Testis (tissue), 3 donors: ENCODE results near the gene ACE. TPM values are rescaled to one million over a fixed set of nuclear protein-coding genes. Genes with fewer than 3 reads are reported as not detected.

Experiments
- DNase-seq: peaks from one replicate; pipeline ENCODE4 v3.0.0-alpha.2; 2019
- H3K27ac ChIP-seq, 2 donors: fragments of 200-600 bp; sonication (generic); one replicate each; pipeline ENCODE4 v1.5.1; 2019
- H3K27me3 ChIP-seq: fragments of 200-600 bp; sonication (generic); one replicate; pipeline ENCODE4 v1.5.1; 2019
- H3K36me3 ChIP-seq: fragments of 200-600 bp; sonication (generic); one replicate; pipeline ENCODE4 v1.5.1; 2017; ENCODE audit warnings: low read depth; ENCODE audit errors: missing control alignments
- H3K4me1 ChIP-seq: fragments of 200-600 bp; sonication (generic); one replicate; pipeline ENCODE4 v1.5.1; 2019
- H3K4me3 ChIP-seq, 2 donors: fragments of 200-600 bp; sonication (generic); one replicate each; pipeline ENCODE4 v1.5.1; 2017 to 2019
- H3K9me3 ChIP-seq: fragments of 200-600 bp; sonication (generic); one replicate; pipeline ENCODE4 v1.5.1; 2017
- CTCF ChIP-seq, 3 experiments: fragments of 450-650 bp in 2 of 3; fragments of 200-600 bp in 1 of 3; sonication (generic) in 1 of 3; IDR thresholded peaks; one replicate each; pipeline ENCODE4 v1.5.1; 2016 to 2019; ENCODE audit warnings: antibody characterized with exemption in 3 of 3, mild to moderate bottlenecking in 2 of 3, moderate library complexity in 1 of 3
- POLR2A ChIP-seq: fragments of 450-650 bp; IDR thresholded peaks from one replicate; pipeline ENCODE4 v1.6.1; 2017; ENCODE audit warnings: antibody characterized with exemption, mild to moderate bottlenecking, moderate library complexity
- WGBS, 2 donors: methylation state at CpG; one replicate each; pipeline ENCODE4 v1.1.5; 2018; 5-methylcytosine and 5-hydroxymethylcytosine counted together
- intact Hi-C: fragments of 100-400 bp; cut with DNase I; formaldehyde crosslinking; loops from one replicate; pipeline ENCODE4 v1.15.1; 2023; ENCODE audit warnings: low total_unique reads
- polyA plus RNA-seq: library from polyadenylated mRNA; stranded (reverse); fragments of 350-450 nt; fragmentation: Illumina TruSeq; extraction: RNeasy Lipid Tissue Mini Kit (QIAGEN cat#74804); gene quantifications from one replicate; pipeline ENCODE4 v1.2.3, GENCODE V29; 2014; ENCODE audit warnings: low read depth, low replicate concordance; ENCODE audit not compliant: insufficient read depth
- total RNA-seq, 2 donors: library from RNA; depleted of rRNA; stranded (reverse); fragments of >200 nt; gene quantifications; one replicate each; pipeline ENCODE4 v1.2.3, GENCODE V29; 2016

The ACE gene
- total and polyA plus RNA-seq, 3 donors from 2014 or later, result 87.8 to 216 (median 174) TPM

GRCh38 chr17:63474586-63475460 is 2.0 kb upstream of the ACE start:
- intact Hi-C loops, result loop anchor here (10.0 kb wide), 1 partner anchor 60 kb away; no protein-coding TSS in a partner anchor
- Histone ChIP-seq H3K4me1 (peaks cover 32% of the 10 kb centered on the region), H3K27me3 (no peaks in the 10 kb centered on the region), H3K4me3 (no peak overlapping the region), H3K9me3 (no peaks in the 10 kb centered on the region), H3K27ac (peak overlapping the region; percentile 34 to 69), H3K36me3 (no peaks in the 10 kb centered on the region)
- TF ChIP-seq CTCF (IDR thresholded peaks at IDR 0.05), result no peak
- no peak for TF ChIP-seq POLR2A
- no peak for DNase-seq
- WGBS, 2 donors, result 39 to 55% methylated on average over 9 to 10 of the region's 10 CpGs

- Histone ChIP-seq H3K27ac (peak overlapping the region in 1 of 2 donors; percentile 69), H3K27me3 (no peaks in the 10 kb centered on the region), H3K4me3 (peak overlapping the region; percentile 49 to 59), H3K36me3 (no peaks in the 10 kb centered on the region), H3K9me3 (no peaks in the 10 kb centered on the region), H3K4me1 (peaks cover 32% of the 10 kb centered on the region)
- no peak for DNase-seq
- TF ChIP-seq CTCF (IDR thresholded peaks at IDR 0.05), result no peak
- TF ChIP-seq POLR2A, result no peak
- intact Hi-C loops, result loop anchor here (10.0 kb wide), 1 partner anchor 59 kb away; no protein-coding TSS in a partner anchor
- WGBS, 2 donors, result 47 to 49% methylated on average over 18 to 28 of the region's 28 CpGs
Observed at GRCh38 chr17:63475491-63476412, 1.1 kb upstream of the ACE start.

GRCh38 chr17:63476459-63476853 is 405 bp upstream of the ACE start:
- Histone ChIP-seq H3K36me3 (no peaks in the 10 kb centered on the region), H3K9me3 (no peaks in the 10 kb centered on the region), H3K27me3 (no peaks in the 10 kb centered on the region), H3K4me1 (peaks cover 32% of the 10 kb centered on the region), H3K27ac (no peak overlapping the region), H3K4me3 (peak overlapping the region; percentile 49 to 59)
- 11% methylated on average over 24 of the region's 36 CpGs; no CpG with 5 or more reads in 1 of the 2 donors for WGBS, 2 donors
- intact Hi-C loops, result loop anchor here (10.0 kb wide), 1 partner anchor 58 kb away; no protein-coding TSS in a partner anchor
- DNase-seq, result no peak
- TF ChIP-seq CTCF (IDR thresholded peaks at IDR 0.05) (no peak), POLR2A (no peak)

GRCh38 chr17:63477480-63478440 is 899 bp downstream of the ACE start:
- intact Hi-C loops, result loop anchor here (10.0 kb wide), 1 partner anchor 57 kb away; no protein-coding TSS in a partner anchor
- Histone ChIP-seq H3K4me1 (peaks cover 32% of the 10 kb centered on the region), H3K4me3 (peak overlapping the region; percentile 49 to 59), H3K27ac (no peak overlapping the region), H3K36me3 (no peaks in the 10 kb centered on the region), H3K9me3 (no peaks in the 10 kb centered on the region), H3K27me3 (no peaks in the 10 kb centered on the region)
- TF ChIP-seq POLR2A (no peak), CTCF (IDR thresholded peaks at IDR 0.05) (no peak)
- no peak for DNase-seq
- whole genome bisulfite sequencing, 2 donors, result 6 to 9% methylated on average over 16 to 44 of the region's 44 CpGs
